ENCODE data around the gene FANCC.

- no peak for TF ChIP-seq CTCF (IDR thresholded peaks at IDR 0.05)
- TF ChIP-seq POLR2A (IDR thresholded peaks at IDR 0.05) = no peak
Observed at GRCh38 chr9:95284162-95285080, 33.1 kb downstream of the FANCC start.
